ENCODE measurements around the gene TLE6.

- TF ChIP-seq, protein P1, sequence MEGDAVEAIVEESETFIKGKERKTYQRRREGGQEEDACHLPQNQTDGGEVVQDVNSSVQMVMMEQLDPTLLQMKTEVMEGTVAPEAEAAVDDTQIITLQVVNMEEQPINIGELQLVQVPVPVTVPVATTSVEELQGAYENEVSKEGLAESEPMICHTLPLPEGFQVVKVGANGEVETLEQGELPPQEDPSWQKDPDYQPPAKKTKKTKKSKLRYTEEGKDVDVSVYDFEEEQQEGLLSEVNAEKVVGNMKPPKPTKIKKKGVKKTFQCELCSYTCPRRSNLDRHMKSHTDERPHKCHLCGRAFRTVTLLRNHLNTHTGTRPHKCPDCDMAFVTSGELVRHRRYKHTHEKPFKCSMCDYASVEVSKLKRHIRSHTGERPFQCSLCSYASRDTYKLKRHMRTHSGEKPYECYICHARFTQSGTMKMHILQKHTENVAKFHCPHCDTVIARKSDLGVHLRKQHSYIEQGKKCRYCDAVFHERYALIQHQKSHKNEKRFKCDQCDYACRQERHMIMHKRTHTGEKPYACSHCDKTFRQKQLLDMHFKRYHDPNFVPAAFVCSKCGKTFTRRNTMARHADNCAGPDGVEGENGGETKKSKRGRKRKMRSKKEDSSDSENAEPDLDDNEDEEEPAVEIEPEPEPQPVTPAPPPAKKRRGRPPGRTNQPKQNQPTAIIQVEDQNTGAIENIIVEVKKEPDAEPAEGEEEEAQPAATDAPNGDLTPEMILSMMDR (conservative IDR thresholded peaks at IDR 0.05; ENCODE audit: low read length): no peak
- no peak for TF ChIP-seq EZH2phosphoT487 (IDR thresholded peaks at IDR 0.05; ENCODE audit: borderline replicate concordance)
Observed at GRCh38 chr19:2978772-2979171, 1.4 kb downstream of the TLE6 start.
